ENCODE data around the gene ZNF385C. TPM values are rescaled to one million over a fixed set of nuclear protein-coding genes. Genes with fewer than 3 reads are reported as not detected.

The ZNF385C gene
- total RNA-seq, 1 experiment from 2014 or later: 2.8 TPM

DNA sequence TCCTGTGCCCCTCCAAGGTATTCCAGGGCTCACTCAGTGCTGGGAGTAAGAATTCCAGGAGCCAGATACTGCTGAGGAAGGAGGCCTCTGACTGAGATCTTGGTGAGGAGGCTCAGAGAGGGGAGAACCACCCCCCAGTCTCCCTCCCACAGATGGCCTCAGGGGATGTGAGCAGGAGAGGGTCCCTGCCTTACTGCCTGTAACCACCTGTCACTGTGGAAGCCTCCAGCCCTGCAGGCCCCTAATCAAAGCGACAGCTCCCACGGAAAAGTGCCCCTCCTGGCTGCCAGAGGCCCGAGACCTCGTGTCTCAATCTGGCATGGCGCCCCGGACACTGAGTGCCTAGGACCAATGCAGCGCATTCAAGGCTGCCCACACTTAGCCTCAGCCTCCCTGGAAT lies 40.2 kb downstream of the ZNF385C start:
- Histone ChIP-seq H3K23me2 (ENCODE audit: insufficient read length, low read depth, low read length, poor library complexity, severe bottlenecking) (no peaks in the 10 kb centered on the region), H4K20me1 (ENCODE audit: control insufficient read depth, insufficient read depth, insufficient read length) (no peaks in the 10 kb centered on the region), H2BK20ac (ENCODE audit: low read depth, low read length, poor library complexity, severe bottlenecking) (no peak overlapping the region), H3K9me3 (ENCODE audit: control insufficient read depth, low read depth, low read length) (no peaks in the 10 kb centered on the region), H2AK5ac (ENCODE audit: insufficient read length, low read length) (no peak overlapping the region), H3K18ac (ENCODE audit: insufficient read length, low read depth, low read length) (no peak overlapping the region), H3K79me2 (ENCODE audit: insufficient read depth, low read length) (no peaks in the 10 kb centered on the region), H3K79me1 (ENCODE audit: insufficient read depth, low read depth, low read length, poor library complexity, severe bottlenecking) (no peaks in the 10 kb centered on the region), H3K4me1 (ENCODE audit: insufficient read depth, low read length) (peaks cover 2% of the 10 kb centered on the region; the same call in 1 of the 2 replicates), H4K8ac (replicated peaks; ENCODE audit: insufficient read length, low read depth, low read length) (no peak overlapping the region), H2BK5ac (ENCODE audit: insufficient read length, low read length) (no peak overlapping the region), H3K14ac (ENCODE audit: insufficient read depth, low read length) (0 out of 2 replicates have a peak overlapping the region, but pooled peaks have one; percentile 31), H4K91ac (ENCODE audit: insufficient read length, low read depth, low read length) (no peak overlapping the region), H2BK15ac (ENCODE audit: low read depth, low read length) (no peak overlapping the region), H3K9ac (ENCODE audit: extremely low read depth, insufficient read length, low read length) (no peak overlapping the region), H3K4me2 (ENCODE audit: insufficient read depth, insufficient read length, low read length) (no peak overlapping the region), H3K4ac (ENCODE audit: low read depth, low read length) (no peak overlapping the region), H2AFZ (ENCODE audit: low read length) (no peak overlapping the region), H3K56ac (ENCODE audit: insufficient read length, low read depth, low read length) (no peak overlapping the region), H3K23ac (ENCODE audit: insufficient read length, low read depth, low read length) (no peak overlapping the region), H3T11ph (ENCODE audit: low read length) (no peak overlapping the region), H2BK120ac (ENCODE audit: low read depth, low read length, poor library complexity, severe bottlenecking) (no peak overlapping the region), H3K27me3 (ENCODE audit: insufficient read depth, low read length) (no peaks in the 10 kb centered on the region), H2BK12ac (ENCODE audit: insufficient read length, low read depth, low read length) (no peak overlapping the region), H3K27ac (ENCODE audit: insufficient read length, low read depth, low read length) (no peak overlapping the region), H4K5ac (ENCODE audit: insufficient read length, low read depth, low read length) (no peak overlapping the region)
- no CpG with 5 or more reads among the region's 7 CpGs for WGBS (ENCODE audit: extremely low coverage, insufficient read length, low lambda C conversion rate)
- TF ChIP-seq, protein P1, sequence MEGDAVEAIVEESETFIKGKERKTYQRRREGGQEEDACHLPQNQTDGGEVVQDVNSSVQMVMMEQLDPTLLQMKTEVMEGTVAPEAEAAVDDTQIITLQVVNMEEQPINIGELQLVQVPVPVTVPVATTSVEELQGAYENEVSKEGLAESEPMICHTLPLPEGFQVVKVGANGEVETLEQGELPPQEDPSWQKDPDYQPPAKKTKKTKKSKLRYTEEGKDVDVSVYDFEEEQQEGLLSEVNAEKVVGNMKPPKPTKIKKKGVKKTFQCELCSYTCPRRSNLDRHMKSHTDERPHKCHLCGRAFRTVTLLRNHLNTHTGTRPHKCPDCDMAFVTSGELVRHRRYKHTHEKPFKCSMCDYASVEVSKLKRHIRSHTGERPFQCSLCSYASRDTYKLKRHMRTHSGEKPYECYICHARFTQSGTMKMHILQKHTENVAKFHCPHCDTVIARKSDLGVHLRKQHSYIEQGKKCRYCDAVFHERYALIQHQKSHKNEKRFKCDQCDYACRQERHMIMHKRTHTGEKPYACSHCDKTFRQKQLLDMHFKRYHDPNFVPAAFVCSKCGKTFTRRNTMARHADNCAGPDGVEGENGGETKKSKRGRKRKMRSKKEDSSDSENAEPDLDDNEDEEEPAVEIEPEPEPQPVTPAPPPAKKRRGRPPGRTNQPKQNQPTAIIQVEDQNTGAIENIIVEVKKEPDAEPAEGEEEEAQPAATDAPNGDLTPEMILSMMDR (conservative IDR thresholded peaks at IDR 0.05): no peak
- Mint-ChIP-seq H3K9me3 (no peaks in the 10 kb centered on the region; a peak in 1 of 5 replicates), H3K4me1 (peaks cover 33 to 56% of the 10 kb centered on the region in 2 experiments), H3K27me3 (ENCODE audit: low read depth) (peaks cover 8% of the 10 kb centered on the region), H3K4me3 (no peak overlapping the region), H3K36me3 (ENCODE audit: insufficient read depth in 1 of 3, low read depth in 3 of 3) (no peaks in the 10 kb centered on the region), H3K27ac (no peak overlapping the region)
- no peak for DNase-seq

Data from H9 (cell line).